Measurements from ENCODE around the gene TMEM123.
"Not testable (repeated sequence)": the region's sequence is repeated elsewhere in the genome, so short reads cannot be mapped to it uniquely, and the experiment has no call there.

TMEM123 gene

GRCh38 chr11:102447193-102447592 is 5.4 kb downstream of the TMEM123 start:
- no peak overlapping the region for H3K4me3 ChIP-seq (ENCODE audit: low read length)
- H3K4me2 ChIP-seq (ENCODE audit: low read length), result peak overlapping the region; percentile 1
- H3K9me3 ChIP-seq (replicated peaks; ENCODE audit: low read length), result no peaks in the 10 kb centered on the region
- H3K9ac ChIP-seq (ENCODE audit: low read depth, low read length), result peak overlapping the region; percentile 6
- peaks cover 41% of the 10 kb centered on the region for H3K4me1 ChIP-seq (ENCODE audit: control insufficient read depth, insufficient read depth, low read length)
- no peaks in the 10 kb centered on the region for H3K27me3 ChIP-seq (ENCODE audit: control insufficient read depth, insufficient read depth, low read length)
- peaks cover 14% of the 10 kb centered on the region for H3K36me3 ChIP-seq (ENCODE audit: insufficient read depth, low read length)

GRCh38 chr11:102446606-102447005 is 6.0 kb downstream of the TMEM123 start:
- H3K9me3 ChIP-seq (replicated peaks; ENCODE audit: low read length), result no peaks in the 10 kb centered on the region
- H3K4me2 ChIP-seq (ENCODE audit: low read length), result peak overlapping the region; percentile 1
- H3K4me3 ChIP-seq (ENCODE audit: low read length), result no peak overlapping the region
- peaks cover 14% of the 10 kb centered on the region for H3K36me3 ChIP-seq (ENCODE audit: insufficient read depth, low read length)
- peaks cover 41% of the 10 kb centered on the region for H3K4me1 ChIP-seq (ENCODE audit: control insufficient read depth, insufficient read depth, low read length)
- H3K9ac ChIP-seq (ENCODE audit: low read depth, low read length), result peak overlapping the region; percentile 6
- H3K27me3 ChIP-seq (ENCODE audit: control insufficient read depth, insufficient read depth, low read length), result no peaks in the 10 kb centered on the region

GRCh38 chr11:102444693-102445092 is 7.9 kb downstream of the TMEM123 start:
- Histone ChIP-seq H3K36me3 (ENCODE audit: insufficient read depth, low read length) (peaks cover 14% of the 10 kb centered on the region), H3K4me1 (ENCODE audit: control insufficient read depth, insufficient read depth, low read length) (peaks cover 27% of the 10 kb centered on the region)
- not testable (repeated sequence) for H3K9ac ChIP-seq (ENCODE audit: low read depth, low read length); H3K4me3 ChIP-seq (ENCODE audit: low read length); H3K27me3 ChIP-seq (ENCODE audit: control insufficient read depth, insufficient read depth, low read length); H3K4me2 ChIP-seq (ENCODE audit: low read length); H3K9me3 ChIP-seq (replicated peaks; ENCODE audit: low read length)

GRCh38 chr11:102444142-102444541 is 8.4 kb downstream of the TMEM123 start:
- not testable (repeated sequence) for H3K27me3 ChIP-seq (ENCODE audit: control insufficient read depth, insufficient read depth, low read length); H3K9me3 ChIP-seq (replicated peaks; ENCODE audit: low read length); H3K9ac ChIP-seq (ENCODE audit: low read depth, low read length); H3K4me3 ChIP-seq (ENCODE audit: low read length); H3K4me2 ChIP-seq (ENCODE audit: low read length)
- H3K36me3 ChIP-seq (ENCODE audit: insufficient read depth, low read length), result peaks cover 14% of the 10 kb centered on the region
- peaks cover 25% of the 10 kb centered on the region for H3K4me1 ChIP-seq (ENCODE audit: control insufficient read depth, insufficient read depth, low read length)

GRCh38 chr11:102439063-102439363 is 13.6 kb downstream of the TMEM123 start:
- not testable (repeated sequence) for H3K9ac ChIP-seq (ENCODE audit: low read depth, low read length)

GRCh38 chr11:102438311-102439062 is 14.1 kb downstream of the TMEM123 start:
- Histone ChIP-seq H3K4me2 (ENCODE audit: low read length) (peak overlapping the region; percentile 56), H3K9me3 (replicated peaks; ENCODE audit: low read length) (no peaks in the 10 kb centered on the region), H3K27me3 (ENCODE audit: control insufficient read depth, insufficient read depth, low read length) (no peaks in the 10 kb centered on the region), H3K9ac (ENCODE audit: low read depth, low read length) (no peak overlapping the region), H3K4me3 (ENCODE audit: low read length) (no peak overlapping the region), H3K36me3 (ENCODE audit: insufficient read depth, low read length) (no peaks in the 10 kb centered on the region), H3K4me1 (ENCODE audit: control insufficient read depth, insufficient read depth, low read length) (peaks cover 13% of the 10 kb centered on the region)

More at GRCh38 chr11:102439063-102439363, 13.6 kb downstream of the TMEM123 start:
- H3K4me3 ChIP-seq (ENCODE audit: low read length); H3K9me3 ChIP-seq (replicated peaks; ENCODE audit: low read length); H3K36me3 ChIP-seq (ENCODE audit: insufficient read depth, low read length); H3K4me2 ChIP-seq (ENCODE audit: low read length); H3K27me3 ChIP-seq (ENCODE audit: control insufficient read depth, insufficient read depth, low read length): not testable (repeated sequence)
- H3K4me1 ChIP-seq (ENCODE audit: control insufficient read depth, insufficient read depth, low read length), result peaks cover 13% of the 10 kb centered on the region

GRCh38 chr11:102437727-102438126 is 14.8 kb downstream of the TMEM123 start:
- no peaks in the 10 kb centered on the region for H3K27me3 ChIP-seq (ENCODE audit: control insufficient read depth, insufficient read depth, low read length)
- H3K9me3 ChIP-seq (replicated peaks; ENCODE audit: low read length), result no peaks in the 10 kb centered on the region
- no peak overlapping the region for H3K4me3 ChIP-seq (ENCODE audit: low read length)
- H3K9ac ChIP-seq (ENCODE audit: low read depth, low read length), result no peak overlapping the region
- no peaks in the 10 kb centered on the region for H3K36me3 ChIP-seq (ENCODE audit: insufficient read depth, low read length)
- no peak overlapping the region for H3K4me2 ChIP-seq (ENCODE audit: low read length)
- H3K4me1 ChIP-seq (ENCODE audit: control insufficient read depth, insufficient read depth, low read length), result peaks cover 13% of the 10 kb centered on the region

GRCh38 chr11:102436976-102437375 is 15.6 kb downstream of the TMEM123 start:
- H3K9ac ChIP-seq (ENCODE audit: low read depth, low read length), result no peak overlapping the region
- H3K9me3 ChIP-seq (replicated peaks; ENCODE audit: low read length), result no peaks in the 10 kb centered on the region
- no peaks in the 10 kb centered on the region for H3K27me3 ChIP-seq (ENCODE audit: control insufficient read depth, insufficient read depth, low read length)
- H3K36me3 ChIP-seq (ENCODE audit: insufficient read depth, low read length), result peaks cover 3% of the 10 kb centered on the region
- peaks cover 13% of the 10 kb centered on the region for H3K4me1 ChIP-seq (ENCODE audit: control insufficient read depth, insufficient read depth, low read length)
- H3K4me3 ChIP-seq (ENCODE audit: low read length), result no peak overlapping the region
- no peak overlapping the region for H3K4me2 ChIP-seq (ENCODE audit: low read length)

GRCh38 chr11:102436561-102436960 is 16.0 kb downstream of the TMEM123 start:
- H3K9ac ChIP-seq (ENCODE audit: low read depth, low read length), result no peak overlapping the region

GRCh38 chr11:102435688-102436087 is 16.9 kb downstream of the TMEM123 start:
- Histone ChIP-seq H3K4me1 (ENCODE audit: control insufficient read depth, insufficient read depth, low read length) (peaks cover 14% of the 10 kb centered on the region), H3K36me3 (ENCODE audit: insufficient read depth, low read length) (peaks cover 3% of the 10 kb centered on the region), H3K4me2 (ENCODE audit: low read length) (no peak overlapping the region), H3K9me3 (replicated peaks; ENCODE audit: low read length) (no peaks in the 10 kb centered on the region), H3K4me3 (ENCODE audit: low read length) (no peak overlapping the region), H3K9ac (ENCODE audit: low read depth, low read length) (no peak overlapping the region), H3K27me3 (ENCODE audit: control insufficient read depth, insufficient read depth, low read length) (no peaks in the 10 kb centered on the region)

More at GRCh38 chr11:102436561-102436960, 16.0 kb downstream of the TMEM123 start:
- Histone ChIP-seq H3K36me3 (ENCODE audit: insufficient read depth, low read length) (peaks cover 3% of the 10 kb centered on the region), H3K4me3 (ENCODE audit: low read length) (no peak overlapping the region), H3K9me3 (replicated peaks; ENCODE audit: low read length) (no peaks in the 10 kb centered on the region), H3K4me1 (ENCODE audit: control insufficient read depth, insufficient read depth, low read length) (peaks cover 13% of the 10 kb centered on the region), H3K27me3 (ENCODE audit: control insufficient read depth, insufficient read depth, low read length) (no peaks in the 10 kb centered on the region), H3K4me2 (ENCODE audit: low read length) (no peak overlapping the region)

GRCh38 chr11:102433571-102433970 is 19.0 kb downstream of the TMEM123 start:
- not testable (repeated sequence) for H3K9me3 ChIP-seq (replicated peaks; ENCODE audit: low read length); H3K4me3 ChIP-seq (ENCODE audit: low read length); H3K9ac ChIP-seq (ENCODE audit: low read depth, low read length); H3K36me3 ChIP-seq (ENCODE audit: insufficient read depth, low read length); H3K27me3 ChIP-seq (ENCODE audit: control insufficient read depth, insufficient read depth, low read length); H3K4me2 ChIP-seq (ENCODE audit: low read length)
- H3K4me1 ChIP-seq (ENCODE audit: control insufficient read depth, insufficient read depth, low read length), result peaks cover 14% of the 10 kb centered on the region

- H3K4me3 ChIP-seq (ENCODE audit: low read length); H3K4me1 ChIP-seq (ENCODE audit: control insufficient read depth, insufficient read depth, low read length); H3K4me2 ChIP-seq (ENCODE audit: low read length); H3K36me3 ChIP-seq (ENCODE audit: insufficient read depth, low read length); H3K9ac ChIP-seq (ENCODE audit: low read depth, low read length); H3K27me3 ChIP-seq (ENCODE audit: control insufficient read depth, insufficient read depth, low read length); H3K9me3 ChIP-seq (replicated peaks; ENCODE audit: low read length): not testable (repeated sequence)
These were observed 20.0 kb downstream of the TMEM123 start for GRCh38 chr11:102432560-102432959.

Measured in skeletal muscle satellite cell (primary cell).